ENCODE results near the gene ATP5PD. TPM values are rescaled to one million over a fixed set of nuclear protein-coding genes. Genes with fewer than 3 reads are reported as not detected.
"Not testable (repeated sequence)": the region's sequence is repeated elsewhere in the genome, so short reads cannot be mapped to it uniquely, and the experiment has no call there.

Gene ATP5PD
- total RNA-seq, 2 experiments from 2014 or later: 242 TPM

- DNase-seq: no peak
- POLR2A ChIA-PET: interaction anchor here (0.8 to 2.1 kb wide), 4 partner anchors 15 to 77 kb away, joined by 3 to 8 read pairs (median 4); partner anchors contain the start of gene SLC16A5
- Mint-ChIP-seq H3K9me3 (no peaks in the 10 kb centered on the region), H3K4me3 (no peak overlapping the region), H3K36me3 (ENCODE audit: low read depth) (no peaks in the 10 kb centered on the region), H3K4me1 (peaks cover 21% of the 10 kb centered on the region), H3K27me3 (no peaks in the 10 kb centered on the region), H3K27ac (no peak overlapping the region)
- CTCF ChIA-PET: interaction anchor here (1.3 to 1.6 kb wide), 3 partner anchors 14 to 112 kb away, joined by 3 to 7 read pairs (median 5); no protein-coding TSS in a partner anchor
These were observed 26.9 kb upstream of the ATP5PD start for GRCh38 chr17:75073618-75074047.

GRCh38 chr17:75072909-75073308 lies 26.1 kb upstream of the ATP5PD start:
- CTCF ChIA-PET: interaction anchor here (1.0 to 1.4 kb wide), 3 partner anchors 13 to 111 kb away, joined by 3 to 5 read pairs (median 4); no protein-coding TSS in a partner anchor
- H3K9me3 Mint-ChIP-seq; H3K36me3 Mint-ChIP-seq (ENCODE audit: low read depth); H3K4me3 Mint-ChIP-seq; H3K27me3 Mint-ChIP-seq; H3K27ac Mint-ChIP-seq; DNase-seq: not testable (repeated sequence)
- H3K4me1 Mint-ChIP-seq: peaks cover 21% of the 10 kb centered on the region
- POLR2A ChIA-PET: interaction anchor here (0.8 to 2.1 kb wide), 2 partner anchors 15 to 78 kb away, joined by 3 to 8 read pairs; partner anchors contain the start of gene SLC16A5

- not testable (repeated sequence) for DNase-seq; H3K36me3 Mint-ChIP-seq (ENCODE audit: low read depth); H3K4me3 Mint-ChIP-seq; H3K27ac Mint-ChIP-seq; H3K9me3 Mint-ChIP-seq; H3K27me3 Mint-ChIP-seq
- ChIA-PET CTCF (interaction anchor here (1.0 to 1.2 kb wide), 4 partner anchors 11 to 120 kb away, joined by 3 to 4 read pairs (median 4); no protein-coding TSS in a partner anchor), POLR2A (interaction anchor here (2.1 kb wide), 1 partner anchor 17 kb away, joined by 8 read pairs; the partner anchor contains the start of gene SLC16A5)
- H3K4me1 Mint-ChIP-seq: peaks cover 20% of the 10 kb centered on the region
These were observed 24.9 kb upstream of the ATP5PD start for GRCh38 chr17:75071478-75072271.

- CTCF ChIA-PET: interaction anchor here (0.6 to 1.9 kb wide), 12 partner anchors 10 to 136 kb away, joined by 3 to 12 read pairs (median 4); partner anchors contain the start of gene SUMO2
- peaks cover 38% of the 10 kb centered on the region for H3K4me1 Mint-ChIP-seq
- no peaks in the 10 kb centered on the region for H3K27me3 Mint-ChIP-seq
- no peak for DNase-seq
- H3K27ac Mint-ChIP-seq: no peak overlapping the region
- H3K36me3 Mint-ChIP-seq (ENCODE audit: low read depth): peaks cover 5% of the 10 kb centered on the region
- H3K4me3 Mint-ChIP-seq: no peak overlapping the region
- no peaks in the 10 kb centered on the region for H3K9me3 Mint-ChIP-seq
- POLR2A ChIA-PET: interaction anchor here (1.0 to 1.6 kb wide), 3 partner anchors 8 to 85 kb away, joined by 4 to 6 read pairs (median 4); partner anchors contain the start of genes JPT1 and SLC16A5
These were observed 23.0 kb upstream of the ATP5PD start for GRCh38 chr17:75069783-75070182.

- Mint-ChIP-seq H3K4me3 (no peak overlapping the region), H3K9me3 (no peaks in the 10 kb centered on the region), H3K4me1 (peaks cover 43% of the 10 kb centered on the region), H3K36me3 (ENCODE audit: low read depth) (peaks cover 14% of the 10 kb centered on the region), H3K27ac (peak overlapping the region; percentile 52), H3K27me3 (no peaks in the 10 kb centered on the region)
- ChIA-PET POLR2A (interaction anchor here (0.7 to 1.6 kb wide), 7 partner anchors 8 to 193 kb away, joined by 3 to 8 read pairs (median 4); partner anchors contain the start of genes GGA3, JPT1, MRPS7 and SLC16A5), CTCF (interaction anchor here (0.7 to 3.0 kb wide), 8 partner anchors 15 to 176 kb away, joined by 3 to 16 read pairs (median 4); no protein-coding TSS in a partner anchor)
- no peak for DNase-seq
These were observed 22.0 kb upstream of the ATP5PD start for GRCh38 chr17:75068750-75069149.

GRCh38 chr17:75067856-75068255 lies 21.1 kb upstream of the ATP5PD start:
- POLR2A ChIA-PET: interaction anchor here (0.7 to 1.6 kb wide), 10 partner anchors 9 to 194 kb away, joined by 3 to 8 read pairs (median 4); partner anchors contain the start of genes GGA3, JPT1, KCTD2 and MRPL58
- peaks cover 43% of the 10 kb centered on the region for H3K4me1 Mint-ChIP-seq
- H3K9me3 Mint-ChIP-seq: no peaks in the 10 kb centered on the region
- H3K4me3 Mint-ChIP-seq: no peak overlapping the region
- H3K27ac Mint-ChIP-seq: peak overlapping the region; percentile 91
- H3K27me3 Mint-ChIP-seq: no peaks in the 10 kb centered on the region
- CTCF ChIA-PET: interaction anchor here (0.6 to 3.0 kb wide), 13 partner anchors 8 to 317 kb away, joined by 3 to 16 read pairs (median 3); partner anchors contain the start of gene SLC25A19
- H3K36me3 Mint-ChIP-seq (ENCODE audit: low read depth): peaks cover 18% of the 10 kb centered on the region
- DNase-seq: peak; percentile 69

- ChIA-PET POLR2A (interaction anchor here (0.7 to 1.1 kb wide), 2 partner anchors 37 to 53 kb away, joined by 3 read pairs; partner anchors contain the start of gene MRPL58), CTCF (interaction anchor here (0.7 to 3.0 kb wide), 4 partner anchors 11 to 48 kb away, joined by 3 to 16 read pairs (median 3); no protein-coding TSS in a partner anchor)
- Mint-ChIP-seq H3K36me3 (ENCODE audit: low read depth) (peaks cover 38% of the 10 kb centered on the region), H3K27me3 (no peaks in the 10 kb centered on the region), H3K4me1 (peaks cover 49% of the 10 kb centered on the region), H3K4me3 (no peak overlapping the region), H3K27ac (peak overlapping the region; percentile 78), H3K9me3 (no peaks in the 10 kb centered on the region)
- DNase-seq: no peak
These were observed 18.9 kb upstream of the ATP5PD start for GRCh38 chr17:75065562-75066151.

- H3K27ac Mint-ChIP-seq: peak overlapping the region; percentile 78
- ChIA-PET CTCF (interaction anchor here (1.6 kb wide), 1 partner anchor 46 kb away, joined by 3 read pairs; no protein-coding TSS in a partner anchor), POLR2A (no interaction called here)
- H3K27me3 Mint-ChIP-seq: no peaks in the 10 kb centered on the region
- H3K4me1 Mint-ChIP-seq: peaks cover 49% of the 10 kb centered on the region
- no peaks in the 10 kb centered on the region for H3K9me3 Mint-ChIP-seq
- no peak for DNase-seq
- no peak overlapping the region for H3K4me3 Mint-ChIP-seq
- peaks cover 41% of the 10 kb centered on the region for H3K36me3 Mint-ChIP-seq (ENCODE audit: low read depth)
These were observed 18.2 kb upstream of the ATP5PD start for GRCh38 chr17:75064867-75065561.

- ChIA-PET POLR2A (no interaction called here), CTCF (interaction anchor here (1.3 kb wide), 1 partner anchor 46 kb away, joined by 3 read pairs; no protein-coding TSS in a partner anchor)
- Mint-ChIP-seq H3K9me3 (no peaks in the 10 kb centered on the region), H3K36me3 (ENCODE audit: low read depth) (peaks cover 44% of the 10 kb centered on the region), H3K4me1 (peaks cover 49% of the 10 kb centered on the region), H3K27me3 (no peaks in the 10 kb centered on the region), H3K4me3 (no peak overlapping the region), H3K27ac (no peak overlapping the region)
- DNase-seq: no peak
These were observed 17.7 kb upstream of the ATP5PD start for GRCh38 chr17:75064460-75064859.

- peaks cover 48% of the 10 kb centered on the region for H3K36me3 Mint-ChIP-seq (ENCODE audit: low read depth)
- H3K4me1 Mint-ChIP-seq: peaks cover 49% of the 10 kb centered on the region
- H3K4me3 Mint-ChIP-seq: no peak overlapping the region
- H3K27me3 Mint-ChIP-seq: no peaks in the 10 kb centered on the region
- H3K9me3 Mint-ChIP-seq: no peaks in the 10 kb centered on the region
- no peak for DNase-seq
- CTCF ChIA-PET: interaction anchor here (1.1 to 1.3 kb wide), 2 partner anchors 47 to 106 kb away, joined by 3 read pairs; no protein-coding TSS in a partner anchor
- H3K27ac Mint-ChIP-seq: no peak overlapping the region
- POLR2A ChIA-PET: no interaction called here
These were observed 17.3 kb upstream of the ATP5PD start for GRCh38 chr17:75064040-75064439.

- no peaks in the 10 kb centered on the region for H3K27me3 Mint-ChIP-seq
- CTCF ChIA-PET: interaction anchor here (1.1 to 3.3 kb wide), 3 partner anchors 42 to 106 kb away, joined by 3 to 9 read pairs (median 3); no protein-coding TSS in a partner anchor
- peaks cover 47% of the 10 kb centered on the region for H3K4me1 Mint-ChIP-seq
- POLR2A ChIA-PET: no interaction called here
- H3K4me3 Mint-ChIP-seq: no peak overlapping the region
- no peak overlapping the region for H3K27ac Mint-ChIP-seq
- no peaks in the 10 kb centered on the region for H3K9me3 Mint-ChIP-seq
- DNase-seq: no peak
- peaks cover 48% of the 10 kb centered on the region for H3K36me3 Mint-ChIP-seq (ENCODE audit: low read depth)
These were observed 16.9 kb upstream of the ATP5PD start for GRCh38 chr17:75063626-75064025.

- Mint-ChIP-seq H3K27ac (no peak overlapping the region), H3K4me1 (peaks cover 45% of the 10 kb centered on the region), H3K9me3 (no peaks in the 10 kb centered on the region), H3K27me3 (no peaks in the 10 kb centered on the region), H3K4me3 (no peak overlapping the region), H3K36me3 (ENCODE audit: low read depth) (peaks cover 48% of the 10 kb centered on the region)
- POLR2A ChIA-PET: no interaction called here
- DNase-seq: no peak
- CTCF ChIA-PET: interaction anchor here (1.1 to 3.3 kb wide), 4 partner anchors 43 to 105 kb away, joined by 3 to 9 read pairs (median 4); no protein-coding TSS in a partner anchor
These were observed 16.4 kb upstream of the ATP5PD start for GRCh38 chr17:75063201-75063600.

All from activated CD4-positive, alpha-beta memory T cell treated with anti-CD3 and anti-CD28 coated beads, Interleukin-2, amount 10 ng/mL, durations not matched to agents 7 days and 5 days (primary cell).